ENCODE measurements around the gene GAREM2.

DNA sequence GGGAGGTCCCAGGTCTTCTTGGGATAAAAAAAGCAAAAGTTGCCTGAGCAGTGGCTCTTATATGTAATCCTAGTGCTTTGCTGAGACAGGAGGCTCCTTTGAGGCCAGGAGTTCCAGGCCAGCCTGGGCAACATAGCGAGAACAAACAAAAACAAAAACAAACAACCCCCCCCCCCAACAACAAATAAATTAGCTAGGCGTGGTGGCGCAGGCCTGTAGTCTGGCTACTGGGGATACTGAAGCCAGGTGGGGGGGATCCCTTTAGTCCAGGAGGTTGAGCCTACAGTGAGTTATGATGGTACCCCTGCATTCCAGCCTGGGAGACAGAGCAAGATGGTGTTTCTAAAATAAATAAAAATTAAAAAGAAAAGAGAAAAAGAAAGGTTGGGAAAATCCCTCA, 5.4 kb downstream of the GAREM2 start:
- TF ChIP-seq POLR2A (IDR thresholded peaks at IDR 0.05; ENCODE audit: low read length) (no peak), GATA1 (IDR thresholded peaks at IDR 0.05; ENCODE audit: low read depth, low read length) (no peak)
